ENCODE data around the gene IL32. TPM values are rescaled to one million over a fixed set of nuclear protein-coding genes. Genes with fewer than 3 reads are reported as not detected.

Gene IL32
- total and polyA plus RNA-seq, 7 experiments from 2014 or later: 351 to 3,697 (median 631) TPM

GRCh38 chr16:3058139-3059030 is 7.1 kb upstream of the IL32 start:
- ChIA-PET POLR2A (interaction anchor here (0.6 to 10.4 kb wide), 20 partner anchors 10 to 253 kb away, joined by 3 to 182 read pairs (median 4); partner anchors contain the start of gene ZNF213), CTCF (interaction anchor here (0.8 to 13.9 kb wide), 21 partner anchors 9 to 113 kb away, joined by 3 to 244 read pairs (median 4); partner anchors contain the start of gene ZNF213)
- peaks cover 34 to 62% (median 48%) of the 10 kb centered on the region in 7 donors for H3K4me1 Mint-ChIP-seq
- Histone ChIP-seq H3K27ac (ENCODE audit: low read depth, low read length) (peak overlapping the region; percentile 89), H3K27me3 (ENCODE audit: control insufficient read depth in 2 of 2, insufficient read depth in 2 of 2, low read length in 2 of 2) (no peaks in the 10 kb centered on the region), H3K4me1 (ENCODE audit: control insufficient read depth in 2 of 2, insufficient read depth in 2 of 2, low read length in 2 of 2) (peaks cover 25 to 46% of the 10 kb centered on the region in 2 donors), H3K4me3 (ENCODE audit: low read length) (peak overlapping the region; percentile 77), H3K36me3 (ENCODE audit: control insufficient read depth in 2 of 3, insufficient read depth in 3 of 3, low read length in 3 of 3) (peaks cover 0 to 10% (median 0%) of the 10 kb centered on the region in 3 experiments), H3K9me3 (ENCODE audit: control insufficient read depth in 2 of 3, low read length in 3 of 3) (no peaks in the 10 kb centered on the region)
- H3K27me3 Mint-ChIP-seq: no peaks in the 10 kb centered on the region
- H3K9me3 Mint-ChIP-seq: peaks cover 0 to 2% (median 0%) of the 10 kb centered on the region in 11 donors
- intact Hi-C loops (cut with micrococcal nuclease): loop anchor here (1.0 to 2.0 kb wide), 12 partner anchors 16 to 108 kb away; no protein-coding TSS in a partner anchor
- ATAC-seq (peak; percentile 65), DNase-seq (peak in 4 of 9 donors; percentile 42 to 61 (median 52))
- peaks cover 0 to 48% (median 3%) of the 10 kb centered on the region in 5 donors for H3K36me3 Mint-ChIP-seq
- H3K27ac Mint-ChIP-seq: peak overlapping the region in 8 of 9 donors; percentile 38 to 93 (median 84)
- peak overlapping the region; percentile 79 to 95 (median 88) for H3K4me3 Mint-ChIP-seq

- peaks cover 0 to 47% (median 0%) of the 10 kb centered on the region in 5 donors for H3K36me3 Mint-ChIP-seq
- peak; percentile 95 for ATAC-seq
- peak overlapping the region; percentile 77 for H3K4me3 ChIP-seq (ENCODE audit: low read length)
Measured at GRCh38 chr16:3059041-3059722, 6.3 kb upstream of the IL32 start.

GRCh38 chr16:3059723-3060242 is 5.7 kb upstream of the IL32 start:
- Mint-ChIP-seq H3K9me3 (peaks cover 0 to 6% (median 0%) of the 10 kb centered on the region in 11 donors), H3K36me3 (peaks cover 0 to 45% (median 0%) of the 10 kb centered on the region in 5 donors), H3K27ac (peak overlapping the region; percentile 51 to 91 (median 83)), H3K4me3 (peak overlapping the region; percentile 76 to 92 (median 87)), H3K27me3 (no peaks in the 10 kb centered on the region), H3K4me1 (peaks cover 37 to 63% (median 49%) of the 10 kb centered on the region in 7 donors)
- no peaks in the 10 kb centered on the region for H3K9me3 ChIP-seq (ENCODE audit: control insufficient read depth in 2 of 3, low read length in 3 of 3)
- intact Hi-C loops (cut with micrococcal nuclease): loop anchor here (1.0 to 2.0 kb wide), 10 partner anchors 15 to 107 kb away; no protein-coding TSS in a partner anchor
- H3K27me3 ChIP-seq (ENCODE audit: control insufficient read depth in 2 of 2, insufficient read depth in 2 of 2, low read length in 2 of 2): no peaks in the 10 kb centered on the region
- H3K27ac ChIP-seq (ENCODE audit: low read depth, low read length): peak overlapping the region; percentile 89
- CTCF ChIA-PET: interaction anchor here (0.8 to 13.9 kb wide), 21 partner anchors 10 to 112 kb away, joined by 3 to 244 read pairs (median 4); partner anchors contain the start of gene ZNF213
- H3K4me1 ChIP-seq (ENCODE audit: control insufficient read depth in 2 of 2, insufficient read depth in 2 of 2, low read length in 2 of 2): peaks cover 28 to 50% of the 10 kb centered on the region in 2 donors
- H3K36me3 ChIP-seq (ENCODE audit: control insufficient read depth in 2 of 3, insufficient read depth in 3 of 3, low read length in 3 of 3): peaks cover 0 to 3% (median 0%) of the 10 kb centered on the region in 3 experiments
- POLR2A ChIA-PET: interaction anchor here (0.5 to 10.4 kb wide), 21 partner anchors 10 to 301 kb away, joined by 3 to 182 read pairs (median 5); partner anchors contain the start of genes HCFC1R1, THOC6 and ZNF213
- peak overlapping the region; percentile 77 for H3K4me3 ChIP-seq (ENCODE audit: low read length)
- DNase-seq (no peak), ATAC-seq (no peak)

More at GRCh38 chr16:3059041-3059722, 6.3 kb upstream of the IL32 start:
- ChIA-PET CTCF (interaction anchor here (0.8 to 13.9 kb wide), 32 partner anchors 10 to 113 kb away, joined by 3 to 244 read pairs (median 4); partner anchors contain the start of gene ZNF213), POLR2A (interaction anchor here (0.5 to 10.4 kb wide), 28 partner anchors 10 to 300 kb away, joined by 3 to 182 read pairs (median 4); partner anchors contain the start of genes HCFC1R1, THOC6 and ZNF213)
- Mint-ChIP-seq H3K4me3 (peak overlapping the region; percentile 79 to 95 (median 88)), H3K4me1 (peaks cover 39 to 63% (median 47%) of the 10 kb centered on the region in 7 donors), H3K9me3 (peaks cover 0 to 6% (median 0%) of the 10 kb centered on the region in 11 donors), H3K27me3 (no peaks in the 10 kb centered on the region), H3K27ac (peak overlapping the region in 8 of 9 donors; percentile 72 to 91 (median 85))
- Histone ChIP-seq H3K9me3 (ENCODE audit: control insufficient read depth in 2 of 3, low read length in 3 of 3) (no peaks in the 10 kb centered on the region), H3K27ac (ENCODE audit: low read depth, low read length) (peak overlapping the region; percentile 89), H3K36me3 (ENCODE audit: control insufficient read depth in 2 of 3, insufficient read depth in 3 of 3, low read length in 3 of 3) (peaks cover 0 to 5% (median 0%) of the 10 kb centered on the region in 3 experiments), H3K4me1 (ENCODE audit: control insufficient read depth in 2 of 2, insufficient read depth in 2 of 2, low read length in 2 of 2) (peaks cover 25 to 46% of the 10 kb centered on the region in 2 donors), H3K27me3 (ENCODE audit: control insufficient read depth in 2 of 2, insufficient read depth in 2 of 2, low read length in 2 of 2) (no peaks in the 10 kb centered on the region)
- intact Hi-C loops (cut with micrococcal nuclease): loop anchor here (1.0 to 2.0 kb wide), 10 partner anchors 16 to 107 kb away; no protein-coding TSS in a partner anchor
- peak; percentile 76 to 97 (median 89) for DNase-seq

- ChIA-PET CTCF (interaction anchor here (0.9 to 13.9 kb wide), 16 partner anchors 9 to 107 kb away, joined by 3 to 244 read pairs (median 5); partner anchors contain the start of gene ZNF213), POLR2A (interaction anchor here (0.6 to 10.4 kb wide), 17 partner anchors 9 to 92 kb away, joined by 3 to 182 read pairs (median 4); partner anchors contain the start of genes HCFC1R1, THOC6 and ZNF213)
- Mint-ChIP-seq H3K36me3 (peaks cover under 1 to 42% (median under 1%) of the 10 kb centered on the region in 5 donors), H3K4me1 (peaks cover 34 to 63% (median 49%) of the 10 kb centered on the region in 7 donors), H3K27ac (peak overlapping the region; percentile 67 to 91 (median 83)), H3K9me3 (peaks cover 0 to 6% (median 0%) of the 10 kb centered on the region in 11 donors), H3K4me3 (peak overlapping the region; percentile 76 to 92 (median 87)), H3K27me3 (no peaks in the 10 kb centered on the region)
- DNase-seq (no peak), ATAC-seq (no peak)
- H3K36me3 ChIP-seq (ENCODE audit: control insufficient read depth in 2 of 3, insufficient read depth in 3 of 3, low read length in 3 of 3): peaks cover 0 to 3% (median 0%) of the 10 kb centered on the region in 3 experiments
- H3K27me3 ChIP-seq (ENCODE audit: control insufficient read depth in 2 of 2, insufficient read depth in 2 of 2, low read length in 2 of 2): no peaks in the 10 kb centered on the region
- intact Hi-C loops (cut with micrococcal nuclease): no loop called here
- H3K4me3 ChIP-seq (ENCODE audit: low read length): no peak overlapping the region
- peaks cover 25 to 45% of the 10 kb centered on the region in 2 donors for H3K4me1 ChIP-seq (ENCODE audit: control insufficient read depth in 2 of 2, insufficient read depth in 2 of 2, low read length in 2 of 2)
- no peaks in the 10 kb centered on the region for H3K9me3 ChIP-seq (ENCODE audit: control insufficient read depth in 2 of 3, low read length in 3 of 3)
- no peak overlapping the region for H3K27ac ChIP-seq (ENCODE audit: low read depth, low read length)
Measured at GRCh38 chr16:3060339-3061127, 4.9 kb upstream of the IL32 start.

GRCh38 chr16:3062553-3062952 is 2.9 kb upstream of the IL32 start:
- Histone ChIP-seq H3K4me3 (ENCODE audit: low read length) (no peak overlapping the region), H3K27me3 (ENCODE audit: control insufficient read depth in 2 of 2, insufficient read depth in 2 of 2, low read length in 2 of 2) (no peaks in the 10 kb centered on the region), H3K36me3 (ENCODE audit: control insufficient read depth in 2 of 3, insufficient read depth in 3 of 3, low read length in 3 of 3) (peaks cover 0 to 10% (median 3%) of the 10 kb centered on the region in 3 experiments), H3K4me1 (ENCODE audit: control insufficient read depth in 2 of 2, insufficient read depth in 2 of 2, low read length in 2 of 2) (peaks cover 25 to 27% of the 10 kb centered on the region in 2 donors), H3K9me3 (ENCODE audit: control insufficient read depth in 2 of 3, low read length in 3 of 3) (no peaks in the 10 kb centered on the region), H3K27ac (ENCODE audit: low read depth, low read length) (no peak overlapping the region)
- H3K4me1 Mint-ChIP-seq: peaks cover 34 to 53% (median 50%) of the 10 kb centered on the region in 7 donors
- H3K4me3 Mint-ChIP-seq: peak overlapping the region in 1 of 10 donors; percentile 14
- H3K36me3 Mint-ChIP-seq: peaks cover 8 to 45% (median 10%) of the 10 kb centered on the region in 5 donors
- peak overlapping the region in 8 of 9 donors; percentile 42 to 100 (median 78) for H3K27ac Mint-ChIP-seq
- ATAC-seq (no peak), DNase-seq (no peak)
- CTCF ChIA-PET: interaction anchor here (1.4 to 13.9 kb wide), 5 partner anchors 14 to 109 kb away, joined by 3 to 244 read pairs (median 4); partner anchors contain the start of gene ZNF213
- peaks cover 0 to 6% (median 0%) of the 10 kb centered on the region in 11 donors for H3K9me3 Mint-ChIP-seq
- no peaks in the 10 kb centered on the region for H3K27me3 Mint-ChIP-seq
- intact Hi-C loops (cut with micrococcal nuclease): no loop called here
- POLR2A ChIA-PET: interaction anchor here (0.7 to 10.4 kb wide), 8 partner anchors 7 to 73 kb away, joined by 3 to 182 read pairs (median 5); partner anchors contain the start of gene ZNF213
